H1 (cell line): ENCODE results near the gene BCLAF3. TPM values are rescaled to one million over a fixed set of nuclear protein-coding genes. Genes with fewer than 3 reads are reported as not detected.

Experiments used
- CTCF ChIA-PET: fragments of 300-600 bp; sonication (Branson Sonifier 250); formaldehyde crosslinking; loops from one replicate; lab custom pipeline; 2021; ENCODE audit not compliant: partially characterized antibody; lab: Charles Lee
- POLR2A ChIA-PET: fragments of 300-600 bp; sonication (Branson Sonifier 250); formaldehyde crosslinking; loops from one replicate; lab custom pipeline; 2021; ENCODE audit warnings: inconsistent platforms; ENCODE audit not compliant: partially characterized antibody; lab: Charles Lee
- DNase-seq, 2 experiments: peaks; one replicate each; pipeline versions ENCODE4 v3.0.0 to v3.0.0-alpha.2; 2010 to 2022; ENCODE audit warnings: low spot score in 2 of 2, low read depth in 1 of 2, mixed read lengths in 1 of 2
- FAIRE-seq: peaks from 2 replicates; lab custom pipeline; 2011; peaks lifted over from hg19 to GRCh38; lab: Jason Lieb, UNC
- H2AFZ ChIP-seq: 2 replicates; pipeline ENCODE4 v1.8.1; 2012; ENCODE audit warnings: low read length, inconsistent platforms
- H2AK5ac ChIP-seq: 2 replicates; pipeline ENCODE4 v1.6.1; 2013; ENCODE audit warnings: low read depth, low read length
- H2BK120ac ChIP-seq: replicated peaks from 2 replicates; pipeline ENCODE3; 2013; ENCODE audit warnings: low read depth, low read length, inconsistent platforms
- H2BK12ac ChIP-seq: 2 replicates; pipeline ENCODE4 v1.6.1; 2013; ENCODE audit warnings: low read depth, low read length
- H2BK15ac ChIP-seq: 2 replicates; pipeline ENCODE4 v1.6.1; 2013; ENCODE audit warnings: low read length
- H2BK20ac ChIP-seq: 2 replicates; pipeline ENCODE4 v1.6.1; 2013; ENCODE audit warnings: low read length
- H2BK5ac ChIP-seq: 2 replicates; pipeline ENCODE4 v1.6.1; 2013; ENCODE audit warnings: low read depth, low read length
- H3K14ac ChIP-seq: 2 replicates; pipeline ENCODE4 v1.6.1; 2013; ENCODE audit warnings: inconsistent platforms; ENCODE audit not compliant: insufficient read length
- H3K18ac ChIP-seq: 2 replicates; pipeline ENCODE4 v1.6.1; 2013; ENCODE audit warnings: low read length; ENCODE audit errors: extremely low read depth
- H3K23ac ChIP-seq: 2 replicates; pipeline ENCODE4 v1.6.1; 2013; ENCODE audit warnings: inconsistent platforms; ENCODE audit not compliant: insufficient read length
- H3K23me2 ChIP-seq: 2 replicates; pipeline ENCODE4 v1.6.1; 2013; ENCODE audit warnings: low read depth, low read length
- H3K27ac ChIP-seq: 2 replicates; pipeline ENCODE4 v1.6.1; 2011; ENCODE audit warnings: low read depth, low read length, inconsistent platforms
- H3K27me3 ChIP-seq, 4 experiments: replicated peaks in 1 of 4; 1 replicate in 1 of 4; 2 replicates in 3 of 4; pipeline versions ENCODE4 v1.6.1 to v1.8.1; 2011 to 2013; ENCODE audit warnings: low read length in 3 of 4, mild to moderate bottlenecking in 3 of 4, inconsistent platforms in 2 of 4, mixed read lengths in 2 of 4, moderate library complexity in 1 of 4; ENCODE audit not compliant: control insufficient read depth in 3 of 4, insufficient read depth in 3 of 4; ENCODE audit errors: extremely low read depth in 1 of 4
- H3K36me3 ChIP-seq, 4 experiments: 2 replicates each; pipeline versions ENCODE4 v1.6.1 to v1.8.1; 2011 to 2013; ENCODE audit warnings: mild to moderate bottlenecking in 4 of 4, low read length in 3 of 4, moderate library complexity in 2 of 4, control low read depth in 1 of 4, inconsistent platforms in 1 of 4; ENCODE audit not compliant: insufficient read depth in 4 of 4, control insufficient read depth in 2 of 4
- H3K4ac ChIP-seq: replicated peaks from 2 replicates; pipeline ENCODE3; 2013; ENCODE audit warnings: low read length, low read depth, mixed read lengths, inconsistent platforms; ENCODE audit not compliant: insufficient read length
- H3K4me1 ChIP-seq, 4 experiments: replicated peaks in 1 of 4; 1 replicate in 1 of 4; 2 replicates in 3 of 4; pipeline versions ENCODE4 v1.6.1 to v1.8.1; 2011 to 2013; ENCODE audit warnings: low read length in 3 of 4, inconsistent platforms in 2 of 4, mixed read lengths in 1 of 4; ENCODE audit not compliant: insufficient read depth in 4 of 4, control insufficient read depth in 3 of 4
- H3K4me2 ChIP-seq, 2 experiments: 2 replicates each; pipeline versions ENCODE4 v1.6.1 to v1.8.1; 2011 to 2013; ENCODE audit warnings: low read depth in 2 of 2, low read length in 2 of 2, control low read depth in 1 of 2, inconsistent platforms in 1 of 2, mild to moderate bottlenecking in 1 of 2; ENCODE audit not compliant: insufficient read depth in 1 of 2
- H3K4me3 ChIP-seq, 4 experiments: fragments of 200-600, 300-600 bp in 1 of 4; sonication (generic), shearing (Covaris generic), sonication (Bioruptor Twin) in 1 of 4; 2 replicates each; pipeline versions ENCODE4 v1.5.1 to v1.8.1; 2011 to 2016; ENCODE audit warnings: low read length in 4 of 4, low read depth in 3 of 4, control low read depth in 2 of 4, inconsistent platforms in 2 of 4, mild to moderate bottlenecking in 2 of 4, mixed read lengths in 1 of 4, moderate library complexity in 1 of 4; ENCODE audit not compliant: insufficient read depth in 2 of 4; ENCODE audit errors: extremely low read depth in 1 of 4
- H3K56ac ChIP-seq: replicated peaks from 2 replicates; pipeline ENCODE3; 2013; ENCODE audit warnings: low read depth, mild to moderate bottlenecking, mixed read lengths, low read length, inconsistent platforms; ENCODE audit not compliant: insufficient read length
- H3K79me1 ChIP-seq: 2 replicates; pipeline ENCODE4 v1.6.1; 2013; ENCODE audit warnings: low read depth, low read length, control low read depth
- H3K79me2 ChIP-seq, 2 experiments: 2 replicates each; pipeline versions ENCODE4 v1.6.1 to v1.8.1; 2012 to 2013; ENCODE audit warnings: low read length in 2 of 2, mild to moderate bottlenecking in 2 of 2, inconsistent platforms in 1 of 2; ENCODE audit not compliant: insufficient read depth in 2 of 2, control insufficient read depth in 1 of 2
- H3K9ac ChIP-seq, 4 experiments: replicated peaks in 1 of 4; 1 replicate in 1 of 4; 2 replicates in 3 of 4; pipeline versions ENCODE4 v1.6.1 to v1.8.1; 2011 to 2013; ENCODE audit warnings: low read depth in 3 of 4, low read length in 3 of 4, control low read depth in 2 of 4, mild to moderate bottlenecking in 2 of 4, moderate library complexity in 2 of 4, inconsistent platforms in 1 of 4; ENCODE audit errors: extremely low read depth in 1 of 4
- H3K9me3 ChIP-seq, 2 experiments: 2 replicates each; pipeline versions ENCODE4 v1.6.1 to v1.8.1; 2012 to 2013; ENCODE audit warnings: mild to moderate bottlenecking in 2 of 2, moderate library complexity in 2 of 2, control low read depth in 1 of 2, inconsistent platforms in 1 of 2, low read depth in 1 of 2, low read length in 1 of 2, mixed read lengths in 1 of 2; ENCODE audit not compliant: insufficient read depth in 2 of 2
- H4K20me1 ChIP-seq, 2 experiments: replicated peaks in 1 of 2; 2 replicates each; pipeline versions ENCODE3 to v1.8.1; 2011 to 2013; ENCODE audit warnings: inconsistent platforms in 2 of 2, low read length in 2 of 2, mild to moderate bottlenecking in 1 of 2; ENCODE audit not compliant: insufficient read depth in 2 of 2, control insufficient read depth in 1 of 2
- H4K5ac ChIP-seq: 2 replicates; pipeline ENCODE4 v1.6.1; 2013; ENCODE audit warnings: low read length, low read depth, mixed read lengths, inconsistent platforms; ENCODE audit not compliant: insufficient read length
- H4K8ac ChIP-seq: 2 replicates; pipeline ENCODE4 v1.8.0; 2013; ENCODE audit warnings: mild to moderate bottlenecking, moderate library complexity, low read length, inconsistent platforms; ENCODE audit not compliant: insufficient read depth; ENCODE audit errors: extremely low read depth
- H4K91ac ChIP-seq: replicated peaks from 2 replicates; pipeline ENCODE3; 2013; ENCODE audit warnings: low read length, mixed read lengths, inconsistent platforms; ENCODE audit not compliant: insufficient read length
- CBX5 ChIP-seq: fragments of 300-800, 300-1000 bp; sonication (generic); IDR thresholded peaks from 2 replicates; pipeline ENCODE4 v1.7.1; 2016; ENCODE audit warnings: antibody characterized with exemption, low read length, low read depth
- GABPA ChIP-seq: IDR thresholded peaks from 2 replicates; pipeline ENCODE4 v1.6.1; 2011; ENCODE audit warnings: mild to moderate bottlenecking, low read length, moderate library complexity, borderline replicate concordance; ENCODE audit not compliant: insufficient read depth
- GTF2F1 ChIP-seq: IDR thresholded peaks from 2 replicates; pipeline ENCODE4 v1.6.1; 2012; ENCODE audit warnings: low read depth, low read length, improper control_type of control experiment, borderline replicate concordance
- HDAC2 ChIP-seq, 2 experiments: fragments of 300-600 bp in 1 of 2; sonication (generic) in 1 of 2; IDR thresholded peaks; 2 replicates each; pipeline ENCODE4 v1.6.1; 2011 to 2012; ENCODE audit warnings: low read depth in 2 of 2, low read length in 2 of 2, mild to moderate bottlenecking in 2 of 2, moderate library complexity in 2 of 2, borderline replicate concordance in 1 of 2, inconsistent platforms in 1 of 2
- SP1 ChIP-seq: IDR thresholded peaks from 2 replicates; pipeline ENCODE4 v1.6.1; 2011; ENCODE audit warnings: low read depth, low read length
- TAF1 ChIP-seq: IDR thresholded peaks from 2 replicates; pipeline ENCODE4 v1.6.1; 2011; ENCODE audit warnings: mild to moderate bottlenecking, low read depth, low read length
- TAF7 ChIP-seq: optimal IDR thresholded peaks from 2 replicates; pipeline ENCODE3; 2011; ENCODE audit warnings: low read depth, mild to moderate bottlenecking, inconsistent platforms, low read length, moderate library complexity, borderline replicate concordance
- WGBS, 2 experiments: shearing (Covaris generic) in 1 of 2; methylation state at CpG; one replicate each; pipeline versions ENCODE4 v1.1.6 to v1.1.7; 2013 to 2015; ENCODE audit warnings: low lambda C conversion rate in 2 of 2, mixed read lengths in 2 of 2, inconsistent platforms in 1 of 2, low coverage in 1 of 2, missing lambda C conversion rate in 1 of 2; ENCODE audit not compliant: insufficient replicate concordance in 2 of 2, insufficient coverage in 1 of 2, insufficient read length in 1 of 2; ENCODE audit errors: extremely low coverage in 1 of 2, missing lambda C conversion rate in 1 of 2; 5-methylcytosine and 5-hydroxymethylcytosine counted together
- polyA plus RNA-seq, 7 experiments: library from polyadenylated mRNA; depleted of rRNA in 3 of 7; stranded (reverse) in 5 of 7; unstranded in 2 of 7; fragments of >200 nt in 5 of 7; fragments of 200-250 nt in 2 of 7; gene quantifications; 1 replicate in 5 of 7; 2 replicates in 1 of 7; 4 replicates in 1 of 7; pipeline versions ENCODE4 v1.2.1 to v1.2.3, GENCODE V29; 2011 to 2013; ENCODE audit warnings: missing spikeins in 2 of 7, mixed read lengths in 2 of 7
- total RNA-seq: library from RNA; stranded (reverse); fragmentation: NEBNext Ultra II Directional; extraction: Animal tissue kit (Norgen Biotek cat#: 25700); gene quantifications from 2 replicates; pipeline ENCODE4 v1.2.1, GENCODE V29; 2021
- TF ChIP-seq, protein P1 (sequence below): IDR thresholded peaks from 2 replicates; pipeline ENCODE4 v1.6.1; 2012; ENCODE audit warnings: inconsistent platforms
- TF ChIP-seq, protein P2 (sequence below): IDR thresholded peaks from 2 replicates; pipeline ENCODE4 v1.6.1; 2012; ENCODE audit warnings: inconsistent platforms

BCLAF3 gene
- total and polyA plus RNA-seq, 2 of the 8 experiments (the other 6 are each of a cell fraction or from before 2014, with no cell fraction given), result 1.3 to 9.0 TPM

DNA sequence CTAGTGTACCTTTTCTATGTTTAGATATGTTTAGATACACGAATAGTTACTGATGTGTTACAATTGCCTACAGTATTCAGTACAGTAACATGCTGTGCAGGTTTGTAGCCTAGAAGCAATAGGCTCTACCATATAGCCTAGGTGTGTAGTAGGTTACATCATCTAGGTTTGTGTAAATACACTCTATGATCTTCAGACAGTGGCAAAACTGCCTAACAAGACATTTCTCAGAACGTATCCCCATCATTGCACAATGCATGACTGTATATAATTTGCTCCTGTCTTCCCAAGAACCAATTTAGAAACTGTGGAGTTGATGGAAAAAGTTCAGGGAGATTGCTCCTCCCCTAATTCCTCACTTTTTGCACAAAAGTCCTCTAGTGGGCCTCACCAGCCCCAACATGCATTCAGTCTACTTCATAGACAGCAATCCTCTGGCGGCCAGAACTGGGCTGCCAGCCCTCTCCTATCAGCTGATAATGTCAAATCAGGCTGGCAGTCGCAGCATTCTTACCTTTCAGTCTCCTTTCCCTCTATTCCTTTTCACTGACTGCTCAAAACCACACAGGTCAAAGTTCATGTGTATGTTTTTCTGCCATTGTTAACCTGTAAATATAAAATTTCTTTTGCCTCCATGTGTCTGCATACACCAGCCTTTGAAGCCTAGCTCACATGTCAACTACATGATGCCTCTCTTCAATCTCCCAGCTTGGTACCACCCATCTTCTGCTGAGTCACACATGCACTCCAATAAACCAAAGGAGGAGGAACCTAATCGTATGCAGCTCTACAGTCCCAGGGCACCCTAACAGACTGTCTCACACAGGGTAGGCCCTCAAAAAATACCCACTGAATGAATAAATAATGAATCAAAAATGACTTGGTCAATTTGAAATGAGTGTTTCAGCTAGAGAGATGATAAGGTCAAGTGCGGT is 32.0 kb downstream of the BCLAF3 start:
- no peak for FAIRE-seq
- no peak overlapping the region for H3K4me2 ChIP-seq
- H3K79me1 ChIP-seq, result no peaks in the 10 kb centered on the region
- no peak overlapping the region for H3K14ac ChIP-seq
- H2BK15ac ChIP-seq, result no peak overlapping the region
- H3K27ac ChIP-seq, result no peak overlapping the region
- H3K79me2 ChIP-seq, result no peaks in the 10 kb centered on the region
- H3K4ac ChIP-seq, result no peak overlapping the region
- no peak overlapping the region for H3K9ac ChIP-seq
- H3K56ac ChIP-seq, result no peak overlapping the region
- H3K4me1 ChIP-seq, result no peaks in the 10 kb centered on the region
- no peak overlapping the region for H2BK20ac ChIP-seq
- no peak overlapping the region for H3K18ac ChIP-seq
- H3K36me3 ChIP-seq, result no peaks in the 10 kb centered on the region; a peak in 1 of 8 replicates
- no peaks in the 10 kb centered on the region for H3K27me3 ChIP-seq
- no peak for DNase-seq
- H4K20me1 ChIP-seq, result peaks cover 0 to 1% of the 10 kb centered on the region in 2 experiments
- no peak overlapping the region for H3K23ac ChIP-seq
- H2AK5ac ChIP-seq, result no peak overlapping the region
- CTCF ChIA-PET, result interaction anchor here (1.7 kb wide), 1 partner anchor 54 kb away, joined by 4 read pairs; no protein-coding TSS in a partner anchor
- H2AFZ ChIP-seq, result no peak overlapping the region
- H4K91ac ChIP-seq, result no peak overlapping the region
- no peaks in the 10 kb centered on the region for H3K9me3 ChIP-seq
- POLR2A ChIA-PET, result no interaction called here
- H2BK5ac ChIP-seq, result no peak overlapping the region
- H4K8ac ChIP-seq, result no peak overlapping the region
- H3K23me2 ChIP-seq, result no peaks in the 10 kb centered on the region
- no peak overlapping the region for H2BK12ac ChIP-seq
- no peak overlapping the region for H3K4me3 ChIP-seq
- 89% methylated on average over 6 of the region's 6 CpGs; no CpG with 5 or more reads in 1 of the 2 experiments for WGBS, 2 experiments
- H4K5ac ChIP-seq, result no peak overlapping the region
- no peak overlapping the region for H2BK120ac ChIP-seq
- TF ChIP-seq TAF1 (no peak), SP1 (no peak), GTF2F1 (no peak), GABPA (no peak), HDAC2 (IDR thresholded peaks at IDR 0.05; ENCODE audit: borderline replicate concordance in 1 of 2, low read depth in 2 of 2, low read length in 2 of 2) (no peak), CBX5 (no peak), TAF7 (no peak)
- TF ChIP-seq, protein P1, sequence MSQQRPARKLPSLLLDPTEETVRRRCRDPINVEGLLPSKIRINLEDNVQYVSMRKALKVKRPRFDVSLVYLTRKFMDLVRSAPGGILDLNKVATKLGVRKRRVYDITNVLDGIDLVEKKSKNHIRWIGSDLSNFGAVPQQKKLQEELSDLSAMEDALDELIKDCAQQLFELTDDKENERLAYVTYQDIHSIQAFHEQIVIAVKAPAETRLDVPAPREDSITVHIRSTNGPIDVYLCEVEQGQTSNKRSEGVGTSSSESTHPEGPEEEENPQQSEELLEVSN, result no peak
- TF ChIP-seq, protein P2, sequence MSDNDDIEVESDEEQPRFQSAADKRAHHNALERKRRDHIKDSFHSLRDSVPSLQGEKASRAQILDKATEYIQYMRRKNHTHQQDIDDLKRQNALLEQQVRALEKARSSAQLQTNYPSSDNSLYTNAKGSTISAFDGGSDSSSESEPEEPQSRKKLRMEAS, result no peak
